KMS-11 (cell line): ENCODE measurements around the gene NRP1.

Experiments
- H2AFZ ChIP-seq: fragments of 200-600 bp; sonication (generic); 2 replicates; pipeline ENCODE4 v1.6.1; 2016; ENCODE audit warnings: antibody characterized with exemption, mixed run types, low read depth
- H3K27ac ChIP-seq: fragments of 200-600 bp; sonication (generic); 2 replicates; pipeline ENCODE4 v1.6.1; 2016; ENCODE audit warnings: mild to moderate bottlenecking, mixed run types
- H3K27me3 ChIP-seq: fragments of 200-600 bp; sonication (generic); 2 replicates; pipeline ENCODE4 v1.6.1; 2017; ENCODE audit warnings: mild to moderate bottlenecking, low read depth, mixed run types, moderate library complexity; ENCODE audit not compliant: insufficient read depth
- H3K36me3 ChIP-seq: fragments of 200-600 bp; sonication (generic); 2 replicates; pipeline ENCODE4 v1.6.1; 2017; ENCODE audit warnings: mild to moderate bottlenecking, mixed run types; ENCODE audit not compliant: insufficient read depth
- H3K4me1 ChIP-seq: fragments of 200-600 bp; sonication (generic); 2 replicates; pipeline ENCODE4 v1.6.1; 2016; ENCODE audit warnings: mild to moderate bottlenecking, low read depth, mixed run types; ENCODE audit not compliant: poor library complexity, severe bottlenecking
- H3K4me2 ChIP-seq: fragments of 200-600 bp; sonication (generic); 2 replicates; pipeline ENCODE4 v1.7.0; 2016; ENCODE audit warnings: mild to moderate bottlenecking, mixed run types
- H3K4me3 ChIP-seq: fragments of 200-600 bp; sonication (generic); IDR thresholded peaks from 2 replicates; pipeline ENCODE4 v1.6.1; 2017; ENCODE audit warnings: low read depth, low read length, mixed read lengths; ENCODE audit not compliant: insufficient read depth
- H3K79me2 ChIP-seq: fragments of 200-600 bp; sonication (generic); 2 replicates; pipeline ENCODE4 v1.6.1; 2016; ENCODE audit warnings: low read depth, mixed run types; ENCODE audit not compliant: insufficient read depth
- H3K9ac ChIP-seq: fragments of 200-600 bp; sonication (generic); 2 replicates; pipeline ENCODE4 v1.6.1; 2016; ENCODE audit warnings: mild to moderate bottlenecking, mixed run types
- H4K20me1 ChIP-seq: fragments of 200-600 bp; sonication (generic); 2 replicates; pipeline ENCODE4 v1.6.1; 2016; ENCODE audit warnings: mild to moderate bottlenecking, mixed run types; ENCODE audit not compliant: insufficient read depth
- TF ChIP-seq, protein P1 (sequence below): fragments of 200-600 bp; sonication (generic); conservative IDR thresholded peaks from 2 replicates; pipeline ENCODE4 v1.6.1; 2017; ENCODE audit warnings: low read depth, mild to moderate bottlenecking, antibody characterized with exemption, low read length, moderate library complexity, mixed read lengths

The NRP1 gene

DNA sequence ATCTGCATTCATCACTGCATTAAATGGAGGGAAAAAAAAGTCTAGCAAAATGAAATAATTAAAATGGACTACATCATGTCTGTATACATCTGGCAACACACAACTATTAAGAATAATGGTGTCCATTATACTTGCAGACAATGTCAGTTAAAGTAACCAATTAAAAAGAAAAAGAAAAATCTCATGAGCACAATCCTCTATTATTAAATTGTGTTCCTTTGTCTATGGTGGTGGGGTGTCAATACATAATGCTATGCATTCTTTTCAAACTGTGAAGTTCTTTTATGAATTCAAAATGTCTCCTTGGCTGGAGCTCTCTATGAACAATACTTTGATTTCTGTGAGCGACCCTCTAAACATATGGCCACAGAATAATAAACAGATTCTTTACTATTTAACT, 63.5 kb downstream of the NRP1 start:
- H2AFZ ChIP-seq = no peak overlapping the region
- H3K36me3 ChIP-seq = no peaks in the 10 kb centered on the region
- no peak overlapping the region for H3K4me3 ChIP-seq
- no peak overlapping the region for H3K9ac ChIP-seq
- no peaks in the 10 kb centered on the region for H3K27me3 ChIP-seq
- TF ChIP-seq, protein P1, sequence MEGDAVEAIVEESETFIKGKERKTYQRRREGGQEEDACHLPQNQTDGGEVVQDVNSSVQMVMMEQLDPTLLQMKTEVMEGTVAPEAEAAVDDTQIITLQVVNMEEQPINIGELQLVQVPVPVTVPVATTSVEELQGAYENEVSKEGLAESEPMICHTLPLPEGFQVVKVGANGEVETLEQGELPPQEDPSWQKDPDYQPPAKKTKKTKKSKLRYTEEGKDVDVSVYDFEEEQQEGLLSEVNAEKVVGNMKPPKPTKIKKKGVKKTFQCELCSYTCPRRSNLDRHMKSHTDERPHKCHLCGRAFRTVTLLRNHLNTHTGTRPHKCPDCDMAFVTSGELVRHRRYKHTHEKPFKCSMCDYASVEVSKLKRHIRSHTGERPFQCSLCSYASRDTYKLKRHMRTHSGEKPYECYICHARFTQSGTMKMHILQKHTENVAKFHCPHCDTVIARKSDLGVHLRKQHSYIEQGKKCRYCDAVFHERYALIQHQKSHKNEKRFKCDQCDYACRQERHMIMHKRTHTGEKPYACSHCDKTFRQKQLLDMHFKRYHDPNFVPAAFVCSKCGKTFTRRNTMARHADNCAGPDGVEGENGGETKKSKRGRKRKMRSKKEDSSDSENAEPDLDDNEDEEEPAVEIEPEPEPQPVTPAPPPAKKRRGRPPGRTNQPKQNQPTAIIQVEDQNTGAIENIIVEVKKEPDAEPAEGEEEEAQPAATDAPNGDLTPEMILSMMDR = no peak
- no peaks in the 10 kb centered on the region for H4K20me1 ChIP-seq
- no peak overlapping the region for H3K4me2 ChIP-seq
- H3K4me1 ChIP-seq = no peaks in the 10 kb centered on the region
- H3K79me2 ChIP-seq = no peaks in the 10 kb centered on the region
- H3K27ac ChIP-seq = no peak overlapping the region

DNA sequence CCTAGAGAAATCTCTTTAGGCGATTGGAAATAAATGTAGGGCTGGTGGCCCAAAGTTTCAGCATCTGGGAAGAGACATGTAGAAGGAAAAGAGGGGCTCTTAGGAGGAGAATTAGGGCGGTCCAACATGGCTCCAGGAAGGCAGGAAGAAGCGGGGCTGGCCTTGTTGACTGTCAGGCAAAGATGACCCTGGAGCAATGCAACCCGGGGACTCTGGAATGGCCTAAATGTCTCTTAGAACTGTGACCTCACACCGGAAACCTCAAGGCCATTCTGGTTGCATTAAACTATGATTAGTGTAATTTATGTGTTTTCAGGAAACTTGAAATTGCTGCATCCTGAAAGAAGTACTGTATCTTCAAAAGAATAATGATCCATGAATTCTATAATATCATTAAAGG, 66.8 kb downstream of the NRP1 start:
- Histone ChIP-seq H2AFZ (no peak overlapping the region), H3K27me3 (no peaks in the 10 kb centered on the region), H3K9ac (no peak overlapping the region), H3K27ac (no peak overlapping the region), H3K36me3 (no peaks in the 10 kb centered on the region), H4K20me1 (no peaks in the 10 kb centered on the region), H3K4me1 (peaks cover 22% of the 10 kb centered on the region), H3K4me3 (no peak overlapping the region), H3K4me2 (no peak overlapping the region), H3K79me2 (no peaks in the 10 kb centered on the region)
- TF ChIP-seq, protein P1 = no peak

DNA sequence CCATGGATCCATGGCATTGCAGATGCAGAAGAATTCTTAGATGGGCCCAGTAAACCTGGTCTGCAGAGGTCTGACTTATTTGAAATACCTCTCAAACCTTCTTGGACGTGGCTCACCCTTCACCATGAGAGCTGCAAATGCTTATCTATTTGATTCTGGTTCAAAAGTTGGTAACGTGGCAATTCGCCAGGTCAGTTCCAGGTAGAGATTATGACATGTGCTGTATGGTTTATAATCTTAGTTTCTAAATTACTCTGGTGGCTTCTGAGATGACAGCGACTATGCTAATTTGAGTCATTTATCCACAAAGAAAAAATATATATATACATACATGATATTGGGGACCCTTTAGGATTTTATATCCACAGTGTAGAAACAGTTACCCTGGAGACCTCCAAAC, 68.8 kb downstream of the NRP1 start:
- no peaks in the 10 kb centered on the region for H3K27me3 ChIP-seq
- TF ChIP-seq, protein P1 = no peak
- no peak overlapping the region for H2AFZ ChIP-seq
- no peaks in the 10 kb centered on the region for H3K36me3 ChIP-seq
- no peaks in the 10 kb centered on the region for H3K79me2 ChIP-seq
- no peak overlapping the region for H3K4me2 ChIP-seq
- no peak overlapping the region for H3K27ac ChIP-seq
- H3K9ac ChIP-seq = no peak overlapping the region
- H3K4me3 ChIP-seq = no peak overlapping the region
- H4K20me1 ChIP-seq = no peaks in the 10 kb centered on the region
- H3K4me1 ChIP-seq = peaks cover 22% of the 10 kb centered on the region

DNA sequence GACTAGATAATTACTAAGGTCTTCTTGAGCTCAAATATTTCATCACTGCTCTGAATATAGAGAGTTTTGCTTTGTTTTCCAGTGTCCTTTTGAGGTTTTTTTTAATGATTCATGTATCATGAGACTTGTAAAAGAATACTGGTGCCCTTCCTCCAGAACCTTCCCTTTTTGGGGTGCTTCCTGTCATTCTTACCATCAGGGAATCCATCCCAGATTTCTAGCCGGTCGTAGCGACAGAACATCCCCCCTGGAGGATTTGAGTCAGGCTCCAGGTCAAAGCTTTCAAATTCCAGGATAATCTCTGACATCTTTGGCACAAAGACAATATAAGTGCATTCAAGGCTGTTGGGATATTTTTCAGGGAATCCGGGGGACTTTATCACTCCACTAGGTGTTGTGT, 71.0 kb downstream of the NRP1 start:
- Histone ChIP-seq H3K4me3 (no peak overlapping the region), H3K9ac (no peak overlapping the region), H3K27ac (no peak overlapping the region)

More for the DNA sequence above, 71.0 kb downstream of the NRP1 start:
- no peaks in the 10 kb centered on the region for H4K20me1 ChIP-seq
- H3K36me3 ChIP-seq = no peaks in the 10 kb centered on the region
- TF ChIP-seq, protein P1 = no peak
- H3K27me3 ChIP-seq = no peaks in the 10 kb centered on the region
- peaks cover 22% of the 10 kb centered on the region for H3K4me1 ChIP-seq
- peak overlapping the region; percentile 5; the same call in 1 of the 2 replicates for H3K4me2 ChIP-seq
- no peaks in the 10 kb centered on the region for H3K79me2 ChIP-seq
- no peak overlapping the region for H2AFZ ChIP-seq
